GM10266 (cell line): ENCODE measurements around the gene SEMA3A.
"Not testable (repeated sequence)": the region's sequence is repeated elsewhere in the genome, so short reads cannot be mapped to it uniquely, and the experiment has no call there.

Experiments used
- DNase-seq: peaks from one replicate; pipeline ENCODE4 v3.0.0; 2012; ENCODE audit errors: extremely low spot score
- TF ChIP-seq, protein P1 (sequence below): IDR thresholded peaks from 2 replicates; pipeline ENCODE4 v1.5.1; 2012; ENCODE audit warnings: mild to moderate bottlenecking, low read depth; ENCODE audit not compliant: control insufficient read depth, insufficient read depth; ENCODE audit errors: missing control alignments

SEMA3A gene

DNA sequence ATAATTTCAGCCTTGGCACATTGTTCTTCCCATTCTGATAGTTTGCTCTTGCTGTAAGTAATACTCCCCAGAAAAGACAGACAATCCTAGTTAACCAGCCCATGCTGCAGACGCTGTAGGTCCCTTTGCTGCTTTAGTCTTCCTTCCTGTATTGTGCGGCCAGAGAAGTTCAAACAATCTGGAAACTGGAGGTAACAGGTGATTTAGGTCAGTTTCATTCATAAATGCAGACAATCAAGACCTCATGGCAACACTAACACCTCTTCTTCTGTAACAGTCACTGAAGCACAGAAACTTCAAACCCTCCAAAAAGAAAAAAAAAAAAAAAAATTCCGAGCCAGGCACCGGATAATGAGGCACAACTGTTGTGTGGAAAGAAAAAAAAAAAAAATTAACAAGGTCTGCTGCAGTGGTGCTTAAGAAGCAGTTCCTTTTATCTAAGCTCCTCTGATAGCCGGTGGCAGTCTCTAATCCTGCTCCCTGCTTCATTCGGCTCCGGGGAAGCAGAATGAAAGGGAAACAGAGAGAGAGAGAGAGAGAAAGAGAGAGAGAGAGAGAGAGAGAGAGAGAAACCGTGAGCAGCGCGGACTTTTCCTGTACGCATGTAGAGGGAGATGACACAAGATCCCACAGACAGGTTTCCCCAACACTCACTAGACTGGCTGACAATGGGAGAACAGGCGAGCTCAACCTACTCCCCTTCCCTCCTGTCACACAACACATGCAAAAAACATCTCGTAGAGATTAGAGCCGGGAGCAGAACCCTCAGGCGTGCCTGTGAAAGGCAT is at the start of gene SEMA3A:
SEMA3A (minus strand) TSS at position 306 of the 788 bp plus-strand sequence; CDS start at position 103, 203 bp downstream.
- DNase-seq, result no peak
- TF ChIP-seq, protein P1, sequence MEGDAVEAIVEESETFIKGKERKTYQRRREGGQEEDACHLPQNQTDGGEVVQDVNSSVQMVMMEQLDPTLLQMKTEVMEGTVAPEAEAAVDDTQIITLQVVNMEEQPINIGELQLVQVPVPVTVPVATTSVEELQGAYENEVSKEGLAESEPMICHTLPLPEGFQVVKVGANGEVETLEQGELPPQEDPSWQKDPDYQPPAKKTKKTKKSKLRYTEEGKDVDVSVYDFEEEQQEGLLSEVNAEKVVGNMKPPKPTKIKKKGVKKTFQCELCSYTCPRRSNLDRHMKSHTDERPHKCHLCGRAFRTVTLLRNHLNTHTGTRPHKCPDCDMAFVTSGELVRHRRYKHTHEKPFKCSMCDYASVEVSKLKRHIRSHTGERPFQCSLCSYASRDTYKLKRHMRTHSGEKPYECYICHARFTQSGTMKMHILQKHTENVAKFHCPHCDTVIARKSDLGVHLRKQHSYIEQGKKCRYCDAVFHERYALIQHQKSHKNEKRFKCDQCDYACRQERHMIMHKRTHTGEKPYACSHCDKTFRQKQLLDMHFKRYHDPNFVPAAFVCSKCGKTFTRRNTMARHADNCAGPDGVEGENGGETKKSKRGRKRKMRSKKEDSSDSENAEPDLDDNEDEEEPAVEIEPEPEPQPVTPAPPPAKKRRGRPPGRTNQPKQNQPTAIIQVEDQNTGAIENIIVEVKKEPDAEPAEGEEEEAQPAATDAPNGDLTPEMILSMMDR, result no peak

DNA sequence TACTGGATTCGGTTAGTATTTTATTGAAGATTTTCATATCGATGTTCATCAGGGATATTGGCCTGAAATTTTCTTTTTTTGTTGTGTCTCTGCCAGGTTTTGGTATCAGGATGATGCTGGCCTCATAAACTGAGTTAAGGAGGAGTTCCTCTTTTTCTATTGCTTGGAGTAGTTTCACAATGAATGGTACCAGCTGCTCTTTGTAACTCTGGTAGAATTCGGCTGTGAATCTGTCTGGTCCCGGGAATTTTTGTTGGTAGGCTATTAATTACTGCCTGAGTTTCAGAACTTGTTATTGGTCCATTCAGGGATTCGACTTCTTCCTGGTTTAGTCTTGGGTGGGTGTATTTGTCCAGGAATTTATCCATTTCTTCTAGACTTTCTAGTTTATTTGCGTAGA is 48.4 kb upstream of the SEMA3A start:
- DNase-seq, result not testable (repeated sequence)

DNA sequence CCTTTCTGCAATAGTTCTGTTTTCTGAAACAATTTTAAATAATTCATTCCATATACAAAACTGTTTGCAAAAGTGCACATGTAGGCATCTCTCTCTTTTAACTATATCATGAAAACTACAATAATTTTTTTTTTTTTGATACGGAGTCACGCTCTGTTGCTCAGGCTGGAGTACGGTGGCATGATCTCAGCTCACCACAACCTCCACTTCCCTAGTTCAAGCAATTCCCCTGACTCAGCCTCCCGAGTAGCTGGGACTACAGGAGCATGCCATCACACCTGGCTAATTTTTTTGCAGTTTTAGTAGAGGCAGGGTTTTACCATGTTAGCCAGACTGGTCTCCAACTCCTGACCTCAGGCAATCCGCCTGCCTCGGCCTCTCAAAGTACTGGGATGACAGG is 44.0 kb upstream of the SEMA3A start:
- TF ChIP-seq, protein P1, result no peak
- DNase-seq, result no peak

DNA sequence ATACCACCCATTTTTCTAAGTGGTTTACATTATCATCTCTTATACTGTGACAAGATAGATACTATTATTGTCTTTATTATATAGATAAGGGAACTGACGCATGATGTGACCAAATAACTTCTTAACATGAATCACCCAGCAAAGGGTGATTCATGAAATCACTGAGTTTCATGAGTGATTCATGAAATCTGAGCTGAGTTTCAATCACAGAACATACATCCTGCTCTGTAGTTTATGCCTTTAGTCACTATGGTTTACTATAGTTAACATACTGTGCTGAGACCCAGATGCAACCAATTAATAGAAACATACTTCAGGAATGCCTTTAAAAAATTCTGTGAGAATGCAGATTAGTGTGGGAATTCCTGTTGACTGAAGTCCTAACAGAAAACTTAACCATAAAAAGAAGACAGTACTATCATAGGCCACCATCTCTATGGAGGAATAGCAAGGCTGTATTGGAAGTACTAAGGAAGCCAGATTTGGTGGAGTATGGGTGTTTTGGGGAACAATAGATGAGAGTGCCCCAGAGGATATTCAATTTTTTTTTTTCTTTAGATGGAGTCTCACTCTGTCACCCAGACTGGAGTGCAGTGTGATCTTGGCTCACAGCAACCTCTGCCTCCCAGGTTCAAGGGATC is 43.1 kb upstream of the SEMA3A start:
- TF ChIP-seq, protein P1, result no peak
- no peak for DNase-seq

DNA sequence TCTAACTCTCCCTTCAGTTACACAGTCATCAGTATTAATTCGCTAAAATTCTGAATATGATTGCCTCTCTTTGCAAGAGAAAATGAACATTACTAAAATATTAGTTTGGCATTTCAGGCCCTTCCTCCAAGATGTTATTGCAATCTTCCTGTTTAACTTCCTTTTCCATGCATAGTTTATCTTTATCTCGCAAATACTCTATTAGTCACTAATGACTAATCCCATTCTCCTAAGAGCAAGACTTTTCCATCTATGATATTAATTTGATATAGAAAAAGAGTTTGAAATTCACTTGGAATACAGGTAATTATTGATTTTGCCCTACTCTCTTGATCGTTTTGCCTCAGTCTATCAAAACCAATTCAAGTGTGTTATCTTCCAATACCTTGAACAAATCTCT is 41.8 kb upstream of the SEMA3A start:
- TF ChIP-seq, protein P1, result no peak
- no peak for DNase-seq

DNA sequence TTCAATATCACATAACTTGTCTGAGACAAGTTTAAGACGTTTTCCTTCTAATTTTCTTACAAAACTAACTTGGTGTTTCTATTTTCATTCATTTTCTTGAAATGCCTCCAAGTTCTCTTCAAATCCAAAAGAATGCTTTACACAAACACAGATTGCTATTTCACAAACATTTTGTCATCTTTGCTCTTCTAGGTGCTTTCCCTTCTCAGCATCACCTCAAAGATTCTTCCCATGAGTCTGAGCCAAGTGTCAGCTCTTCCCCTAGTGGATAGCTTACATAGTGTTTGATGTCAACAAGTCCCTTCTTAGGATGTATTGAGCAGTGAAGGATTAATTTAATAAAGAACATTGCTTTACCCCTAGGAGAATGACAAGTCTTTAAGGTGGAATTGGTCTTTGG is 38.1 kb upstream of the SEMA3A start:
- TF ChIP-seq, protein P1, result no peak
- DNase-seq, result no peak

DNA sequence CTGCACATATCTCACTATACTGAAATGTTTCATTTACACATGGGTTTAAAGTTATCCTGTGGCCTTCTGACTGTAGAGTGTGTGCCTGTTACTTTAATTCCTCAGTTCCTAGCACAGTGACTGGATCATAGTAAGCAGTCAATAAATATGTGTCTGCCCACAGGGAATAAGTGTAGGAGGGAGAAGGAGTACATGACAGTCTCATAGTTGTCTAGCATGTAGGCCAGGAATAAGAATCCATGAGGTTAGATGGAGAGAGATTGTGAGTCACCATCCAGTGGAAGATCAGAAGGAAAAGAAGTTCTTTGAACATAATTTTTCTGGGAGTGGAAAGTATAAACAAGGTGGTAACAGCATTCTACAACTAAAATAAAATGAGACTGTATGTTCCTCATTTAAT is 36.6 kb upstream of the SEMA3A start:
- TF ChIP-seq, protein P1, result no peak
- DNase-seq, result no peak

DNA sequence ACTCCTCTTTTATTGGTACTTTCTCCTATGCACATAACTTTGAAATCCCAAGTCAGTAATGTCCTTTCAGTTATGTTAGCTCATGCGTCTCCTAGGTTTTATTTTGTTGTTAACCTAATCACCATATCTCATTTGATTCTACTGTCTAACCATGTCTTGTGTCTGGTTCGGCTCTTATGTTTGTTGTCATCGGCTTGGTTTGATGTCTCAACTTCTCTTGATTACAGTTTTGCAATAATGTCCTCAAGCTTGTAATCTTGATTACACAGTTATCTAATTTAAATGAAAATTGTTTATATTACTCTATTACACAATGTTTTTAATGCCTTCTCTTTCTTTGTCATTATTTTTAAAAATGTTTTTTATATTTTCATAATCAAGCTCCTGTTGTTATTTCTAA is 35.9 kb upstream of the SEMA3A start:
- DNase-seq, result no peak
- TF ChIP-seq, protein P1, result no peak
